ENCODE results near the gene SEMA3F. TPM values are rescaled to one million over a fixed set of nuclear protein-coding genes. Genes with fewer than 3 reads are reported as not detected.

Gene SEMA3F
- total RNA-seq, 2 donors from 2014 or later = 6.3 to 18.7 TPM

DNA sequence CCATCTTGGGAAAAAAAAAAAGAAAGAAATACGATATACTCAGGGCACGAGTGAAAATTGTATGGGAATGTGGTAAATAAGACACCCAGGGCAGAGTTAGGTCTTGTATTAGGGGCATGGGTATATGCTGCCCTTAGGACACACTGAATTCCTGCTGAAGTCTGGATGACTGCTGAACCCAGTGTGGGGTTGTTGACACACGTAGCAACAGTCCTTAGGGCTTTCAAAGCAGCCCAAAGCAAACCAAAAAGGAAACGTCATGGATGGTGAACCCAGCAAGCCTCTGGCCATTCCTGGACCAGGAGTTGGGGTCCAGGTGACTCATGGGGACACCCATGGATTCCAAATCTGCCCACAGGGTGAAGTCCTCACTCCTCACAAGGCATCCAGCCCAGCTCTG, 27.1 kb upstream of the SEMA3F start:
- TF ChIP-seq, protein P1, sequence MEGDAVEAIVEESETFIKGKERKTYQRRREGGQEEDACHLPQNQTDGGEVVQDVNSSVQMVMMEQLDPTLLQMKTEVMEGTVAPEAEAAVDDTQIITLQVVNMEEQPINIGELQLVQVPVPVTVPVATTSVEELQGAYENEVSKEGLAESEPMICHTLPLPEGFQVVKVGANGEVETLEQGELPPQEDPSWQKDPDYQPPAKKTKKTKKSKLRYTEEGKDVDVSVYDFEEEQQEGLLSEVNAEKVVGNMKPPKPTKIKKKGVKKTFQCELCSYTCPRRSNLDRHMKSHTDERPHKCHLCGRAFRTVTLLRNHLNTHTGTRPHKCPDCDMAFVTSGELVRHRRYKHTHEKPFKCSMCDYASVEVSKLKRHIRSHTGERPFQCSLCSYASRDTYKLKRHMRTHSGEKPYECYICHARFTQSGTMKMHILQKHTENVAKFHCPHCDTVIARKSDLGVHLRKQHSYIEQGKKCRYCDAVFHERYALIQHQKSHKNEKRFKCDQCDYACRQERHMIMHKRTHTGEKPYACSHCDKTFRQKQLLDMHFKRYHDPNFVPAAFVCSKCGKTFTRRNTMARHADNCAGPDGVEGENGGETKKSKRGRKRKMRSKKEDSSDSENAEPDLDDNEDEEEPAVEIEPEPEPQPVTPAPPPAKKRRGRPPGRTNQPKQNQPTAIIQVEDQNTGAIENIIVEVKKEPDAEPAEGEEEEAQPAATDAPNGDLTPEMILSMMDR (IDR thresholded peaks at IDR 0.05) = no peak
- H3K27me3 ChIP-seq = no peaks in the 10 kb centered on the region
- no peak overlapping the region for H3K4me3 ChIP-seq
- H3K9me3 ChIP-seq = no peaks in the 10 kb centered on the region
- no peak for DNase-seq (ENCODE audit: low spot score)
- no peaks in the 10 kb centered on the region for H3K36me3 ChIP-seq
- peaks cover 0 to 30% of the 10 kb centered on the region in 2 donors for H3K4me1 ChIP-seq
- H3K27ac ChIP-seq = no peak overlapping the region

DNA sequence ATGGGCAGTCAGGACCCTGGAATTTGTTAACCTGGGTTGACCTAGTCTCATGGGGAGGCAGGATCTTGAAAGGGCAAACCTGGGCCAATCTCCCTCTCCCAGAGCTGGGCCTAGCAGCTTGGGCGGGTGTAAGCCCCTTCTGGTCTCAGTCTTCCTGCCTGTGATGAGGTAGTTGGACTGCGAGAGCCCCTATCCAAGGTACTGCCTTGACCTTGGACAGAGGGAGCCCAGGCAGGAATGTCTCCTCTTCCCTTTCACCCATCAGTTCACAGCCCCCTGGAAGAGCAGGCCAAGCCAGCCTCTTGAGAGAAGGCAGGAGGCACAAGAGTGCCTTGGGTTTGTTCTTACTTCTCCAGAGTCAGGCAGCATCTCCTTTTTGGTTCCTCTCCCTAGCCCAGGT, 24.7 kb upstream of the SEMA3F start:
- Histone ChIP-seq H3K4me1 (peaks cover 0 to 16% of the 10 kb centered on the region in 2 donors), H3K27me3 (no peaks in the 10 kb centered on the region), H3K27ac (no peak overlapping the region), H3K4me3 (no peak overlapping the region), H3K36me3 (no peaks in the 10 kb centered on the region), H3K9me3 (no peaks in the 10 kb centered on the region)
- TF ChIP-seq, protein P1 (IDR thresholded peaks at IDR 0.05) = no peak
- DNase-seq (ENCODE audit: low spot score) = no peak

DNA sequence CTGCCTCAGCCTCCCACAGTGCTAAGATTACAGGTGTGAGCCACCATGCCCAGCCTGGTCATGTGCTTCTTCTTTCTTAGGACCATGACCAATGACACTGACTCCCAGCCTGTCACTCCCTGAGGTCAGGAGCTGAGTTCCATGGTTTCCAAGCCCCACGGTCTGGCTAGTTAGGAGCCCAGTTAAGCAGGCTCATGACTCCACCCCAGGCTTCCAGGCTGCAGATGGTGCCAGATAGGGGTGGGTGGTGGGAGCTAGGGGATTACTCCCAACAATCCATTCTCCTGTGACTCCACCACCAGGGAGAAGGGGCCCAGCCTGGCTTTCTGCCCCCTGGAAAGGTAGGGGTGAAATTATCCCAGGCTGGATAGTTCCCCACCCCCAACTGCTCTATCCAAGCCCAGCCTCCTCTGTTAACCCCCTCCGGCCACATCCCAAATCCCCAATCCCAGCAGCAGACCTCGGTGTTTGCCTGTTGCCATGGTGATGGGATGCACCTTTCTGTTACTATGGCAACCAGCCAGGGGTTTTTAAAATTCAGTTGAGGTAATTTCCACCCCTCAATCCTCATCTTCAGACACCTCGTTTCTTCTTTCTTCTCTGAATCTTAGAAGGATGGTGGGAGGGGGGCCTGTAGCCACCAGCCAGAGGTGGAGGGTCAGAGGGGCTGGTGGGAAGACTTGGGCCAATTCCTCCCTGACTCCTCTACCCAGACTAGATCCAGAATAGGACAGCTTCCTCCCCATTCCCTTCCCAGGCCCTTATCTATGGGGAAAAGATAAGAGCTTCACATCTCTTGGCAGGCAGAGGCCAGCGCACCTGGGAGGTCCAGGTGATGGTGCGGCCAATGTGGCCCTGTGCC, 22.5 kb upstream of the SEMA3F start:
- TF ChIP-seq, protein P1 (IDR thresholded peaks at IDR 0.05) = no peak
- Histone ChIP-seq H3K4me3 (no peak overlapping the region), H3K4me1 (peaks cover 0 to 5% of the 10 kb centered on the region in 2 donors), H3K9me3 (no peaks in the 10 kb centered on the region), H3K36me3 (no peaks in the 10 kb centered on the region), H3K27me3 (no peaks in the 10 kb centered on the region), H3K27ac (no peak overlapping the region)
- DNase-seq (ENCODE audit: low spot score) = no peak

DNA sequence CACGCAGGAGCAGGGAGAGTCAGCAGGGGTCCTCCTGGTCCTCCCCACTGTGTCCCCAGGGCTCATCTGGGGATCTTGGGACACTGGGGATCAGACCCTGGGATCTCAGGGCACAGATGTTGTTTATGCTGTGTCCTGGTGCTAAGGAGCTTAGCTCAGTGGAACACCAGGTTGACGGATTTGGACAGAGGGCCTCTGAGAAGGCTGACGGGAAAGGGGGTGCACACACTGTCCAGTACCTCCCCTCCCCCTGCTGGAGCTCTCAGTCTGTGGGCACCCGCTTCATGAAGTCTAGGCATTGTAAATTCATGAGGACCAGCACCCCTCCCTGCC, 21.9 kb upstream of the SEMA3F start:
- Histone ChIP-seq H3K27ac (no peak overlapping the region), H3K9me3 (no peaks in the 10 kb centered on the region), H3K27me3 (no peaks in the 10 kb centered on the region), H3K4me1 (peaks cover 0 to 5% of the 10 kb centered on the region in 2 donors), H3K36me3 (no peaks in the 10 kb centered on the region), H3K4me3 (no peak overlapping the region)
- TF ChIP-seq, protein P1 (IDR thresholded peaks at IDR 0.05) = no peak
- no peak for DNase-seq (ENCODE audit: low spot score)

DNA sequence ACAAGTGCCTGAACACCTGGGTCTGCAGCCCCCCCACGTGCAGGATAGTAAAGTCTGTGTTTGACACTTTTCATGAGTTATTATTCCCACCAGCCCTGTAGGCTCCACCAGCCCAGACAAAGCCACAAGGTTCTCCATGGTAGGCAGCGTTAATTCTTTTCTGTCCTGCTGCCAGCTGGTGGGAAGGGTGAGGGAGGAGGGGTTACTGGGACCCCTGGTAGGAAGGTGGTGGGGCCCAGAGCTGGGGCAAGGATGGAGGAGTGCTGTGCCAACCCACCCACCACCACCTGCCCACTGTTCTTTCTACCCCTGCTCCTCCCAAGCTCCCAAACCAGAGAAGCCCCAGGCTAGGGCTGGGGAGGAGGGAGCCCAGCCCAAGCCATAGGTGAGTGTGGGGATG, 20.8 kb upstream of the SEMA3F start:
- Histone ChIP-seq H3K27ac (no peak overlapping the region), H3K36me3 (no peaks in the 10 kb centered on the region), H3K9me3 (no peaks in the 10 kb centered on the region), H3K4me3 (no peak overlapping the region), H3K4me1 (peaks cover 0 to 13% of the 10 kb centered on the region in 2 donors), H3K27me3 (no peaks in the 10 kb centered on the region)
- TF ChIP-seq, protein P1 (IDR thresholded peaks at IDR 0.05) = no peak
- DNase-seq (ENCODE audit: low spot score) = no peak

DNA sequence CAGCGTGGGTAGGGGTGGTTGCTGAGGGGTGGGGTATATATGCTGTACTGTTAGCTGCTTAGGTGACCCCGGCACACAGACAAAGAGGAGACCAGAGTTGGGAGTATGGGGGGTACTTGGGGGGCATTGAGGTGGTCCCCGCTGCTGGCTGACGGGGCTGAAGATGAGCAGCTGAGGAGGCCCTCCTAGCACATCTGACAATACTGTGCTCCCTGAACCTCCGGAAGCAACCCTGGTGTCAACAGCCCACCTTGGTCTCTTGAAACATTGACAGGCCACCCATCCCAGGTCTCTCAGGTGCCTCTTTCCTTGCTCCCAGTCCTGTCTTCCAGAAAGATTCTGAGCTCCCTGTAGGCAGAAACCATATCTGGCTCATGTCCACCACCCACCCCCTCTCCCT, 19.2 kb upstream of the SEMA3F start:
- H3K4me3 ChIP-seq = no peak overlapping the region
- peaks cover 0 to 13% of the 10 kb centered on the region in 2 donors for H3K4me1 ChIP-seq
- no peak overlapping the region for H3K27ac ChIP-seq
- TF ChIP-seq, protein P1 (IDR thresholded peaks at IDR 0.05) = no peak
- H3K36me3 ChIP-seq = no peaks in the 10 kb centered on the region
- DNase-seq (ENCODE audit: low spot score) = no peak
- no peaks in the 10 kb centered on the region for H3K27me3 ChIP-seq
- no peaks in the 10 kb centered on the region for H3K9me3 ChIP-seq

All from right atrium auricular region (tissue), 2 donors.